Omental fat pad (tissue), 4 donors: ENCODE results near the gene ATP2A3. TPM values are rescaled to one million over a fixed set of nuclear protein-coding genes. Genes with fewer than 3 reads are reported as not detected.

Source experiments
- ATAC-seq: fragments of 150-250 bp; one replicate; pipeline ENCODE4 v1.9.1; 2016; ENCODE audit warnings: mild to moderate bottlenecking, moderate library complexity; ENCODE audit not compliant: low FRiP score
- DNase-seq: peaks from one replicate; pipeline ENCODE4 v3.0.0-alpha.2; 2019; ENCODE audit warnings: low spot score
- CTCF ChIP-seq, 3 donors: fragments of 450-650 bp; IDR thresholded peaks; one replicate each; pipeline ENCODE4 v1.5.1; 2016 to 2017; ENCODE audit warnings: antibody characterized with exemption in 3 of 3, mild to moderate bottlenecking in 3 of 3, moderate library complexity in 2 of 3
- total RNA-seq, 4 donors: library from RNA; depleted of rRNA; stranded (reverse); fragments of >200 nt; gene quantifications; one replicate each; pipeline ENCODE4 v1.1.0, GENCODE V29; 2016

Gene ATP2A3
- total RNA-seq, 4 donors from 2014 or later: 2.9 to 12.3 (median 5.5) TPM

GRCh38 chr17:4006745-4007211 is 42.5 kb upstream of the ATP2A3 start:
- no peak for TF ChIP-seq CTCF (IDR thresholded peaks at IDR 0.05)
- ATAC-seq (no peak), DNase-seq (no peak)

- DNase-seq (no peak), ATAC-seq (no peak)
- no peak for TF ChIP-seq CTCF (IDR thresholded peaks at IDR 0.05)
These were observed 41.9 kb upstream of the ATP2A3 start for GRCh38 chr17:4006165-4006589.

GRCh38 chr17:4005296-4006164 is 41.3 kb upstream of the ATP2A3 start:
- no peak for ATAC-seq
- DNase-seq: no peak
- TF ChIP-seq CTCF (IDR thresholded peaks at IDR 0.05): no peak

GRCh38 chr17:4004517-4005295 is 40.5 kb upstream of the ATP2A3 start:
- ATAC-seq (peak; percentile 66), DNase-seq (no peak)
- TF ChIP-seq CTCF (IDR thresholded peaks at IDR 0.05): peak in 2 of 3 donors; percentile 39 to 91

GRCh38 chr17:4003501-4004421 is 39.5 kb upstream of the ATP2A3 start:
- no peak for TF ChIP-seq CTCF (IDR thresholded peaks at IDR 0.05)
- DNase-seq (no peak), ATAC-seq (no peak)

- DNase-seq (no peak), ATAC-seq (no peak)
These were observed 38.9 kb upstream of the ATP2A3 start for GRCh38 chr17:4003131-4003500.

More at GRCh38 chr17:4003131-4003500, 38.9 kb upstream of the ATP2A3 start:
- no peak for TF ChIP-seq CTCF (IDR thresholded peaks at IDR 0.05)
